ENCODE data around the gene PITPNC1. TPM values are rescaled to one million over a fixed set of nuclear protein-coding genes. Genes with fewer than 3 reads are reported as not detected.

The PITPNC1 gene
- total RNA-seq, 1 donor from 2014 or later: 25.4 TPM

GRCh38 chr17:67679721-67680120 is 302.6 kb downstream of the PITPNC1 start:
- Histone ChIP-seq H3K9me3 (no peaks in the 10 kb centered on the region), H3K27me3 (no peaks in the 10 kb centered on the region), H3K4me3 (no peak overlapping the region), H3K36me3 (no peaks in the 10 kb centered on the region), H3K4me1 (no peaks in the 10 kb centered on the region), H3K27ac (no peak overlapping the region)
- DNase-seq (no peak), ATAC-seq (no peak)
- TF ChIP-seq CTCF (IDR thresholded peaks at IDR 0.05): no peak
- intact Hi-C loops (cut with DNase I): no loop called here

GRCh38 chr17:67680445-67681224 is 303.6 kb downstream of the PITPNC1 start:
- no peak overlapping the region for H3K4me3 ChIP-seq
- intact Hi-C loops (cut with DNase I): no loop called here
- no peak for ATAC-seq
- H3K27ac ChIP-seq: no peak overlapping the region
- no peak for DNase-seq
- no peaks in the 10 kb centered on the region for H3K36me3 ChIP-seq
- H3K27me3 ChIP-seq: no peaks in the 10 kb centered on the region
- TF ChIP-seq CTCF (IDR thresholded peaks at IDR 0.05): no peak
- H3K4me1 ChIP-seq: no peaks in the 10 kb centered on the region
- no peaks in the 10 kb centered on the region for H3K9me3 ChIP-seq

- Histone ChIP-seq H3K9me3 (no peaks in the 10 kb centered on the region), H3K4me3 (no peak overlapping the region), H3K27me3 (no peaks in the 10 kb centered on the region), H3K4me1 (no peaks in the 10 kb centered on the region), H3K27ac (no peak overlapping the region), H3K36me3 (no peaks in the 10 kb centered on the region)
- ATAC-seq (peak; percentile 24), DNase-seq (no peak)
- intact Hi-C loops (cut with DNase I): no loop called here
- TF ChIP-seq CTCF (IDR thresholded peaks at IDR 0.05): no peak
Observed at GRCh38 chr17:67682196-67682595, 305.1 kb downstream of the PITPNC1 start.

GRCh38 chr17:67685351-67685750 is 308.3 kb downstream of the PITPNC1 start:
- no peak overlapping the region for H3K27ac ChIP-seq
- intact Hi-C loops (cut with DNase I): no loop called here
- H3K4me3 ChIP-seq: no peak overlapping the region
- no peak for TF ChIP-seq CTCF (IDR thresholded peaks at IDR 0.05)
- H3K36me3 ChIP-seq: no peaks in the 10 kb centered on the region
- H3K4me1 ChIP-seq: no peaks in the 10 kb centered on the region
- H3K9me3 ChIP-seq: no peaks in the 10 kb centered on the region
- DNase-seq: no peak
- H3K27me3 ChIP-seq: no peaks in the 10 kb centered on the region
- ATAC-seq: no peak

GRCh38 chr17:67686241-67686640 is 309.2 kb downstream of the PITPNC1 start:
- H3K4me1 ChIP-seq: no peaks in the 10 kb centered on the region
- ATAC-seq: peak; percentile 36
- no peaks in the 10 kb centered on the region for H3K27me3 ChIP-seq
- no peak overlapping the region for H3K4me3 ChIP-seq
- TF ChIP-seq CTCF (IDR thresholded peaks at IDR 0.05): no peak
- H3K9me3 ChIP-seq: no peaks in the 10 kb centered on the region
- H3K27ac ChIP-seq: no peak overlapping the region
- DNase-seq: no peak
- no peaks in the 10 kb centered on the region for H3K36me3 ChIP-seq
- intact Hi-C loops (cut with DNase I): no loop called here

All from upper lobe of right lung (tissue), 1 donor.